Pancreas (tissue), 10 donors: Measurements from ENCODE around the gene RIMS4. TPM values are rescaled to one million over a fixed set of nuclear protein-coding genes. Genes with fewer than 3 reads are reported as not detected.

ENCODE experiments used
- ATAC-seq, 4 donors: fragments of 200-7000 bp; cut with Tn5 transposase; one replicate each; pipeline versions ENCODE4 v1.8.0 to v1.9.1; 2020; ENCODE audit warnings: mild to moderate bottlenecking in 4 of 4, moderate library complexity in 4 of 4
- DNase-seq, 6 donors: peaks; one replicate each; pipeline ENCODE4 v3.0.0-alpha.2; 2020
- FAIRE-seq: peaks from 2 replicates; lab custom pipeline; 2012; peaks lifted over from hg19 to GRCh38; lab: Jason Lieb, UNC
- H3K27ac ChIP-seq, 4 donors: fragments of 200-600 bp; sonication (generic); 1 replicate in 3 of 4; 2 replicates in 1 of 4; pipeline versions ENCODE4 v1.5.0 to v1.8.0; 2020
- H3K27me3 ChIP-seq, 4 donors: fragments of 200-600 bp; one replicate each; pipeline ENCODE4 v1.8.0; 2021
- H3K36me3 ChIP-seq, 3 donors: fragments of 200-600 bp; sonication (generic) in 1 of 3; one replicate each; pipeline versions ENCODE4 v1.5.0 to v1.8.0; 2020 to 2021
- H3K4me1 ChIP-seq, 3 donors: fragments of 200-600 bp; one replicate each; pipeline ENCODE4 v1.8.0; 2021
- H3K4me3 ChIP-seq, 4 donors: fragments of 200-600 bp; sonication (generic) in 2 of 4; one replicate each; pipeline versions ENCODE4 v1.5.0 to v1.8.0; 2020 to 2021
- H3K9me3 ChIP-seq, 4 donors: fragments of 200-600 bp; one replicate each; pipeline ENCODE4 v1.8.0; 2021
- CTCF ChIP-seq, 4 donors: fragments of 200-600 bp; sonication (generic) in 3 of 4; IDR thresholded peaks; one replicate each; pipeline versions ENCODE4 v1.5.0 to v1.8.0; 2021; ENCODE audit warnings: antibody characterized with exemption in 4 of 4
- WGBS, 2 donors: extraction: QIAGEN DNeasy Blood & Tissue Kit; methylation state at CpG; one replicate each; pipeline ENCODE4 v1.1.7; 2013; 5-methylcytosine and 5-hydroxymethylcytosine counted together
- intact Hi-C, 3 donors: fragments of 100-400 bp; cut with DNase I; formaldehyde crosslinking; loops; one replicate each; pipeline versions ENCODE4 v1.11.1 to v1.14.2; 2022
- polyA plus RNA-seq, 2 donors: library from polyadenylated mRNA; stranded (reverse); fragments of 200-250 nt; gene quantifications; one replicate each; pipeline ENCODE4 v1.2.3, GENCODE V29; 2013
- total RNA-seq, 6 donors: library from RNA; stranded (reverse); fragmentation: NEBNext Ultra II Directional in 4 of 6; extraction: Animal tissue kit (Norgen Biotek cat#: 25700) in 4 of 6; gene quantifications; one replicate each; pipeline versions ENCODE4 v1.2.1 to v1.2.4, GENCODE V29; 2021 to 2023
- donor health status: healthy with polysubstance abuse.
- donor health status: DM: no; HTN: no; CAD: no; lungs with moderate emphysema.
- donor health status: DM: no; HTN: no; CAD: no.
- donor health status: control.
- donor health status: control.
- donor health status: Bipolar disorder and iron deficiency.
- donor health status: DM: yes; HTN: yes; CAD: no.
- donor health status: DM: no; HTN: no; CAD: no.
- donor health status: DM: no; HTN: no; CAD: no.
- donor health status: DM: yes; HTN: yes; CAD: no.

RIMS4 gene
- total and polyA plus RNA-seq, 8 donors, result 0.03 to 0.20 (median 0.08) TPM; not detected in 1

GRCh38 chr20:44762466-44763140, 47.7 kb downstream of the RIMS4 start:
- DNase-seq (no peak), FAIRE-seq (no peak), ATAC-seq (no peak)
- Histone ChIP-seq H3K4me1 (no peaks in the 10 kb centered on the region), H3K9me3 (no peaks in the 10 kb centered on the region), H3K36me3 (no peaks in the 10 kb centered on the region), H3K27me3 (no peaks in the 10 kb centered on the region), H3K4me3 (no peak overlapping the region), H3K27ac (no peak overlapping the region)
- no peak for TF ChIP-seq CTCF (IDR thresholded peaks at IDR 0.05)
- whole genome bisulfite sequencing, 2 donors, result 61 to 69% methylated on average over 10 of the region's 10 CpGs
- intact Hi-C loops, result no loop called here

- intact Hi-C loops, result no loop called here
- Histone ChIP-seq H3K4me3 (no peak overlapping the region), H3K27ac (no peak overlapping the region), H3K27me3 (no peaks in the 10 kb centered on the region), H3K9me3 (no peaks in the 10 kb centered on the region), H3K4me1 (no peaks in the 10 kb centered on the region), H3K36me3 (no peaks in the 10 kb centered on the region)
- TF ChIP-seq CTCF (IDR thresholded peaks at IDR 0.05), result no peak
- FAIRE-seq, result no peak
- no peak for ATAC-seq
- WGBS, 2 donors, result 59 to 65% methylated on average over 3 of the region's 3 CpGs
- DNase-seq, result no peak
Measured at GRCh38 chr20:44761423-44761822, 48.9 kb downstream of the RIMS4 start.

DNA sequence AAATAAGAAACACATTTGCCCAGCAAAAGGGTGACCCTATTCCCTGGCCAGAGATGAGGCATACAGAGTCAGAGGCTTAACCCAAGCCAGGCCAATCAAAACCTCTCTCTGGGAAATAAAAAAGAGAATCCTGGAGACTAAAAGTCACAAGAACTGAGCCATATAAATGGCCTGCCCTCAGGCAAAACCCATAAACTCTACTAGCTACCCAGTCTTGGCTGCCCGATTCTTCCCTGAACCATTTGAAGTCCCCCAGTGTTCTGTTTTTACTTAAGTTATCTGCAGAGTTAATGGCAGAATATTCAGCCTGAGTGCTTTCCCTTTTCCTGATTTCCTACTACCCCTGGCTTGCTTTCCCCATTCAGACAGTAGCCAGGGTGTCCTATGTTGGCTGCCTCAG, 50.8 kb downstream of the RIMS4 start:
- 78 to 90% methylated on average over 1 of the region's 1 CpG for WGBS, 2 donors
- no peak for DNase-seq
- no peaks in the 10 kb centered on the region for H3K27me3 ChIP-seq
- no peak overlapping the region for H3K27ac ChIP-seq
- H3K4me1 ChIP-seq, result no peaks in the 10 kb centered on the region
- intact Hi-C loops, result no loop called here
- ATAC-seq, result no peak
- FAIRE-seq, result no peak
- H3K9me3 ChIP-seq, result no peaks in the 10 kb centered on the region
- no peak overlapping the region for H3K4me3 ChIP-seq
- no peak for TF ChIP-seq CTCF (IDR thresholded peaks at IDR 0.05)
- no peaks in the 10 kb centered on the region for H3K36me3 ChIP-seq

DNA sequence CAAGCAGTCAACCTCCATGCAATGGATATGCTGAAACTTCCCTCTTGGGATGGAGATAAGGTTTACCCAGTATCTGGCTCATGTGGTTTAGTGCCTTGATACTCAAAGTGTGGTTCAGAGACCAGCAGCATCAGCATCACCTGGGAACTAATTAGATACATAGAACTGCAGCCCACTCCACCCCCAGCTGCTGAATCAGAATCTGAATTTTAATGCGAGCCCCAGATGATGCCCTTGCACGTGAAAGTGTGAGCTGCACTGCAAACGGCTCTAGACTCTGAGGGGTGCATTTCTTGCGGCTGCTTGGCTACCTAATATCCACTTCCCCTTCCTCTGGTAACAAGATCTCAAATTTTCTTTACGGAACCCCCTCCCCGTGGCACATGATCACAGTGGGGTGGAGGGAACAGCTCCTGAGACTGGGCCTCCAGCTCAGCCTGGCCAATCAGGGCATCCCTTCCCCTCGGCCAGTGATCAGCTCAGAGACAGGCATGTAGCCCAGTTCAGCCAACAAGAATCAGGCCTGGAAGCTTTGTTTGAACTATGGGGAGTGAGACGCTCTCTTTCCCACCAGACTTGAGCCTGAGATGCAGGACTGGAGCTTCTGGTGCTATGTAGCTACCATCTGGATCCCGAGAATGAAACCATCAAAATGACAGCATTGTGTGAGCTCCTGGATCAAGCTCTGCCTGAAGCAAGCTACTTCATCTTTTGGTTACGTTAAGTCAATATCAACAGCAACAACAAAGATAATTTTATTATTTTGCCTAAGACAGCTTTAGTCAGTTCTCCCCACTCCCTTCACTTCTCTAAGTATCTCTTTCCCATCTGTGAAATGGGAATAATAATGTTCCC, 51.9 kb downstream of the RIMS4 start:
- FAIRE-seq (no peak), DNase-seq (no peak), ATAC-seq (no peak)
- Histone ChIP-seq H3K4me3 (no peak overlapping the region), H3K27me3 (no peaks in the 10 kb centered on the region), H3K9me3 (no peaks in the 10 kb centered on the region), H3K4me1 (no peaks in the 10 kb centered on the region), H3K27ac (no peak overlapping the region), H3K36me3 (no peaks in the 10 kb centered on the region)
- 51 to 59% methylated on average over 10 of the region's 10 CpGs for whole genome bisulfite sequencing, 2 donors
- intact Hi-C loops, result no loop called here
- no peak for TF ChIP-seq CTCF (IDR thresholded peaks at IDR 0.05)

GRCh38 chr20:44756956-44757355, 53.4 kb downstream of the RIMS4 start:
- FAIRE-seq (no peak), DNase-seq (no peak), ATAC-seq (no peak)
- WGBS, 2 donors, result 83 to 88% methylated on average over 5 of the region's 5 CpGs
- H3K4me3 ChIP-seq, result no peak overlapping the region
- H3K9me3 ChIP-seq, result no peaks in the 10 kb centered on the region
- intact Hi-C loops, result no loop called here
- no peak overlapping the region for H3K27ac ChIP-seq
- no peaks in the 10 kb centered on the region for H3K27me3 ChIP-seq
- no peak for TF ChIP-seq CTCF (IDR thresholded peaks at IDR 0.05)
- H3K4me1 ChIP-seq, result no peaks in the 10 kb centered on the region
- H3K36me3 ChIP-seq, result no peaks in the 10 kb centered on the region
